GM12891 (cell line): ENCODE results near the gene SLC17A5.

Source experiments
- POU2F2 ChIP-seq: IDR thresholded peaks from 2 replicates; pipeline ENCODE4 v1.6.1; 2011; ENCODE audit warnings: low read depth, mild to moderate bottlenecking, control low read depth, low read length, moderate library complexity
- TAF1 ChIP-seq: IDR thresholded peaks from 2 replicates; pipeline ENCODE4 v1.6.1; 2011; ENCODE audit warnings: low read depth, low read length, control low read depth

- TF ChIP-seq TAF1 (no peak), POU2F2 (no peak)
Observed at GRCh38 chr6:73547036-73547435, 106.8 kb downstream of the SLC17A5 start.
